8988T (cell line): ENCODE data around the gene VEGFA.

Source experiments
- DNase-seq: peaks from one replicate; pipeline ENCODE4 v3.0.0; 2011

The VEGFA gene

DNA sequence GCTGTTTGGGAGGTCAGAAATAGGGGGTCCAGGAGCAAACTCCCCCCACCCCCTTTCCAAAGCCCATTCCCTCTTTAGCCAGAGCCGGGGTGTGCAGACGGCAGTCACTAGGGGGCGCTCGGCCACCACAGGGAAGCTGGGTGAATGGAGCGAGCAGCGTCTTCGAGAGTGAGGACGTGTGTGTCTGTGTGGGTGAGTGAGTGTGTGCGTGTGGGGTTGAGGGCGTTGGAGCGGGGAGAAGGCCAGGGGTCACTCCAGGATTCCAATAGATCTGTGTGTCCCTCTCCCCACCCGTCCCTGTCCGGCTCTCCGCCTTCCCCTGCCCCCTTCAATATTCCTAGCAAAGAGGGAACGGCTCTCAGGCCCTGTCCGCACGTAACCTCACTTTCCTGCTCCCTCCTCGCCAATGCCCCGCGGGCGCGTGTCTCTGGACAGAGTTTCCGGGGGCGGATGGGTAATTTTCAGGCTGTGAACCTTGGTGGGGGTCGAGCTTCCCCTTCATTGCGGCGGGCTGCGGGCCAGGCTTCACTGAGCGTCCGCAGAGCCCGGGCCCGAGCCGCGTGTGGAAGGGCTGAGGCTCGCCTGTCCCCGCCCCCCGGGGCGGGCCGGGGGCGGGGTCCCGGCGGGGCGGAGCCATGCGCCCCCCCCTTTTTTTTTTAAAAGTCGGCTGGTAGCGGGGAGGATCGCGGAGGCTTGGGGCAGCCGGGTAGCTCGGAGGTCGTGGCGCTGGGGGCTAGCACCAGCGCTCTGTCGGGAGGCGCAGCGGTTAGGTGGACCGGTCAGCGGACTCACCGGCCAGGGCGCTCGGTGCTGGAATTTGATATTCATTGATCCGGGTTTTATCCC is at the start of gene VEGFA:
Gene VEGFA (plus strand): TSS at position 686 of the 846 bp plus-strand sequence.
- DNase-seq, result peak; percentile 97

DNA sequence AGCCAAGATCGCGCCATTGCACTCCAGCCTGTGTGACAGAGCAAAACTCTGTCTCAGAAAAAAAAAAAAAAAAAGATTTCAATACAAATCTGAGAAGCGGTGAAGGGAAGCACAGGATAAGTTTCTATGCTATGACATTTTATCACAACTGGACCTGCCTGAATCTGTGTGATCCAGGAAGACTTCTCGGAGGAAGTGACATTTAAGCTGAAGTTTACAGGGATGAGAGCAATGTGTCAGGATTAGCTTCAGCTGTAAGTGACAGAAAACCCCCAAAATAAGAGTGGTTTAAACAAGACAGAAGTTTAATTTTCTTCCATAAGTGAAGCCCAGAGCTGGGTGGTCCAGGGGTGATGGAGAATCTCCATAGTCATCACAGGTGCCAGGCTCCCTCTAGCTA is 49.0 kb upstream of the VEGFA start:
- no peak for DNase-seq

DNA sequence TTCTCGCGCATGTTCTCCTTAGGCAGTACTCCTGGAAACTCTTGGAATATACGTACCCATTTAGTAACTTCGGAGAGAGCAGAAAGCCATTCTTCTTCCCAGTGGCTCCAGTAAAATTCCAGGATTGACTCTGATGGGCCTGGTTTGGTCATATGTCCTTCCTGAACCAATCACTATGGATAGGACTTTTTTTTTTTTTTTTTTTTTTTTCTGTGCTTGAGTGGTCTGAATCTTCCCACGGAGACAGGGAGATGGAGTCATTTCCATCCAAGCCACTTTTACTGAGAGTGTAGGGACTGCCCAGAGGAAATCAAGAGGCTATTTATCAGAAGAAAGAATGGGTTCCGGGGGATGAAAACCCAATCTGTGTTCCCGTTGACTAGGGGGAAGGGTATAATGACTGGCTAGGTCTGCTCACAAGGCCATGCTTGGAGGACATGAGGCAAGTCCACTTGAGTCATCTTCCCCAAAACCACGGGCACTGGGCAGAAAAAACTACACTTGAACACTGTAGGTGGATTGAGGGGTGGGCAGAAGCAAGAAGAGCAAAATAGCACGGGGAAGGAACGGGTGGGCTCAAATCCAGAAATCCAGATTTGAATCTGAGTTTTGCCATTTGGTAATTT is 47.0 kb upstream of the VEGFA start:
- DNase-seq, result no peak

DNA sequence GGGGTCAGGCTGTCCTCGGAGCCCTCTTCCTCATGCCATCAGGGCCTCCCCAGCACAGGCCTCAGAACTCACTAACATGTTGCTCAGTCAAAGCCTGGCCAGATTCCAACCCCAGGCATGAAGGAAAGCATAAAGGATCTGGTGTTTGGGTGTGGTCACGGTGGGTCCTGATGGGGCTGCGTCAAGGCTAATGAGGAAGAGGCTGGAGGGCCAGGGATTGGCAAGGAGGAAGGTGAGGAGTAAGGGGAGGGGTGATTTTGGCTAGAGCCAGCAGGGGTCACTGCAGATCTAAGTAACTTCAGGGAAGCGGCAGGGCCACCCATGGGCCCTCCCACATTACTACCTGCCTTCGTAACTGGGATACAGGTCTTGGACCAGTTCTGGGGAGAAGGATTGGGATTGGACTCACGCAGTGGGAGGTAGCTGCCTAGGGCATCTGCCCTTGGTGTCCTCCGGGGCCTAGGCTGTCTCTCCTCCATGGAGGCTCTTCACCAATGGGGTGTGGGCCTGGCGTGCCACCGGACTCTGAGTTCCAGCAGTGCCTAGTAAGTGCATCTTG is 46.2 kb upstream of the VEGFA start:
- peak; percentile 69 for DNase-seq

DNA sequence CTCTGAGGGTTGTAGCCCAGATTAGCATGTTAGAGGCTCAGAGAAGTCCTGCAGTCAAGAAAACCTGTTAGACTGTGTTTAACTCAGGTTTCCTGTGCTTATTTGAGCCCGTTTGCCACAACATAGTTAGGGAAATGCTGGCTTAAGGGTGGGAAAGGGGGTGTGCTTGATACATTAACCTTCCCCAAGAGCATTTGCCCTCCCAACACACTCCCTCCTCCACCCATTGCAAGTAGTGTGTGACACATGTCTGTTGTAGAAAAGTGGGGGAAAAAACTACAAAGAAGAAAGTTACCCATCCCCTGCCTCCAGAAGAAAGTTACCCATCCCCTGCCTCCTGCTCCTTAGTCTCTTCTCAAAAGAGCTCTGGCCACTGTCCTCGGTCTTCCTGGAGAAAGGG is 45.7 kb upstream of the VEGFA start:
- no peak for DNase-seq

DNA sequence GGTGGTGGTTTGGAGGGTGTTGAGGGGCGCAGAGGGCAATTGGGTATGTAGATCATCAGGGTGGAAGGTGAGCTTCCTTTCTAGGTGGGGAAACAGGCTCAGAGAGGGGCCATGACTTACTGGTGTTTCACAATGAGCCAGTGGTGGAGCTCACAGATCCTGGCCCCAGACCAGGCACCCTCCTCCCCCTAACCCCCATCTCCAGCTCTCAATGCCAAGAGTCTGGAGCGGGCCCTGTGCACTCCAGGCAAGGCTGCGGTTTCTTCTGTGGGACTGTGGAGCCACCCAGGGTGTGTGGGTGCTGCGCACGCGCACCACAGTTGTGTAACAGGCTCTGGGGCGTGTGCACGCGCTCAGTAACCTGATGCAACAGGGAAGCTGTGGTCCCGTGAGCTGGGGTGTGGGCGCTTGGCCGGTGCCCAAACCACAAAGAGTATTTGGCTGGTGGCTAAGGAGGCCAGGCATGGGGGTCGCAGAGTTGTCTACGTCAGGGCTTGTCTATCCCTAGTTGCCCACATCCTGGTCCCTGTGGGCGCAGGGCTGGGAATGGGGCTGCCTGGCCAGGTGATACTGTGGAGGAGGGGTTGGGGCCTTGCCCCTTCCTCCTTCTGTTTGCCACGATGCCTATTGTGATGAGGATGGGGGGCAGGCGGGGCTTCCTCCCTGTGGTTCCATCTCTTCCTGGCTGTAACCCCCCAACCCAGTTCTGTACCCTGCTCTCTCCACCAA is 44.9 kb upstream of the VEGFA start:
- no peak for DNase-seq

DNA sequence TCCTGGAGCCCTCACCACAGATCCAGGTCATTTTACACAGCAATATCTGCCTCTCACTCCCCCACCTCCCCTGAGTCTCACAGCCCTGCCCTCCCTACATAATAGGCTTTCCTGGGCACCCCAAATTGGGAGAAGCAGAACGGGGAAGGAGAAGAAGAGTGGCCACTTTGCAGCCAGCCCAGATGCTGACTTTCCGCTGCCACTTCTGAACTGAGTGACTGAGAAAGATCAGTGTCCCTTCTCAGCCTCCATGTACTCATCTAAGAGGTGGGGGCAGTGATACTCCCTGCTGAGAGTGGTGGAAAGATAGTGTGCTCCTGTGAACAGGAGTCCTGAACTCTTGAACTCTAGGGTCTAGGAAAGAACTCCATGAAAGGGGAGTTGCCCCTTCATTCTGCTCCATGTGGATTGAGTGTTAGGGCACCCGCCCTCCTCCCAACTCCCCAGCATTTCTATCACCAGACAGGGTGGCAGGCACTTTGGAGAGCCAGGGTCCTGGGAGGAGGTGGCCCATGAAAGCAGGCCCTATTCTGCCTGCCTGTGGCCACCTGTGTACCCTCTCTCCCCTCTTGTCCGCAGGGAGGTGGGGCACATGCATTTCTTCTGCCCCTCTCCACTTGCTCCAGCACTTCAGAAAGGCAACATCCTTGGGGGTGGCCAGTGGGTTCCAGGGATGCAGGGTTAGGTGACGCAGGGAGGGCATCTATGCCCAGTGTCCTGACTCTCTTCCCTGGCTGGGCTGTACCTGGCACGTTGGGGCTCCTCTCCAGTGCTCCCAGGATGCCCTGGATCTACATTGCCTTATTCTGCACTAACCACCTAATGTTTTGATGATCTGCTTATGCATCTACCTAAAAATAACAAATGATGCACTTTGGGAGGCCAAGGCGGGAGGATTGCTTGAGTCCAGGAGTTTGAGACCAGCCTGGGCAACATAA is 44.1 kb upstream of the VEGFA start:
- DNase-seq, result no peak

DNA sequence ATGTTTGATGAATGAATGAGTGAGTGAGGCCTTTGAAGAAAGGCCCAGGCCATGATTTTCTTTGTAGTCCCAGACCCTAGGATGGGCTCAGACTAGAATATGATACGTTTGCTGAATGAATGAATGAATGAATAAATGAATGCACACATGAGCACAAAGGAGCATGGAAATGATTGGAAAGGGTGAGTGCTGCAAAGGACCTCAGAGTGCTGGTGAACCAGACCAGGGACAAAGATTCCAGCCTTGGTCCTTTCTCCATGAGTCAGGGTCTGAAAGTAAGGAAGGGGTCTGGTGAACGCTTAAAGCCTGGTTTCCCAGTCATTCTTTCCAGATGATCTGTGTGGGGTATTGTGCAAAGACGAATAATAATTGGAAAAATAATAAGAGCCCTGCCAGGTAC is 42.4 kb upstream of the VEGFA start:
- DNase-seq, result no peak

DNA sequence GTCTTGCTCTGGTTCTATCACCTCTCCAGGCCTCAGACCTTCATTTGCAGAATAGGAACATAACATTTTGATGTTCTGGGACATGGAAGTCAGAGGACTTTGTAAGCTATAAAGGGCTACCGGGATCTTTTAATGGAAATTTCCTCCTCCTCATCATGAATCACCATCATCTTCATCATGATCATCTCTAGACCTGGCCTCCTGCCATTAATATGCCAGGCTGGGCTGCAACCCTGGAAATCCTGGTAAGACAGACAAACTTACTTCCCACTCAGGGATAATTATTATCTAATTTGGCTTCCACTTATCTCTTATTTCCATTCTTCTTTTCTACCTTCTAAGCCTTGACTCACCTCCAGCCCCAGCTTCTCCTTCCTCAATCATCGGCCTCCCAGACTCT is 41.4 kb upstream of the VEGFA start:
- DNase-seq, result no peak

DNA sequence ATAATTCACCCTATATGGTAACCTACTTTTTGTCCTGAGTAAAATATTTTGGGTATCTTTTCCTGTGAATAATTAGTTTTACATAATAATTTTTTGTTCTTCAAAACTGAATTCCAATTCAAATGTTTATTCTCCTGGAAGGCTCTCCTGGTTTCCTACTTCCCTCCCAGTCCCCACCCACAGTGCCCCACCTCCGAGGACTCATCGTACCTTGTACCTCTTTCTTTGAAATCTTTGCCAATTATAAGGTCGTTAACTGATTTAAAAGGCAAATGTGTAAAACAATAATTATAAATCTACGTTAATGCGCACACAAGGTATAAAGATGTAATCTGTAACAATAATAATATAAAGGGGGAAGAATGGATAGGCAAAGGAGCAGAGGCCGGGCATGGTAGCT is 40.5 kb upstream of the VEGFA start:
- no peak for DNase-seq

DNA sequence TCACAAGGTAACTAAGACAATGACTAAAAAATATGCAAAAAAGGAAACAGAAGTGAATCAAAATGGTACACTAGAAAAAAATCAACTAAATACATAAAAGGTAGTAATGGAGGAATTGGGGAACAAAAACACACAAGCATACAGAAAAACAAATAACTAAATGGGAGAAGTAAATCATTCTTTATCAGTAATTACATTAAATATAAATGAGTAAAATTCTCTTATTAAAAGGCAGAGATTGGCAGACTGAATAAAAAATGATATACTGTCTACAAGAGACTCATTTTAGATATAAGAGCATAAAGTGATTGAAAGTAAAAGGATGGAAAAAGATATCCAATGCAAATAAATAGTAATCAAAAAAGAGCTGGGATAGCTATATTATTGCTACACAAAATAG is 39.4 kb upstream of the VEGFA start:
- DNase-seq, result no peak

DNA sequence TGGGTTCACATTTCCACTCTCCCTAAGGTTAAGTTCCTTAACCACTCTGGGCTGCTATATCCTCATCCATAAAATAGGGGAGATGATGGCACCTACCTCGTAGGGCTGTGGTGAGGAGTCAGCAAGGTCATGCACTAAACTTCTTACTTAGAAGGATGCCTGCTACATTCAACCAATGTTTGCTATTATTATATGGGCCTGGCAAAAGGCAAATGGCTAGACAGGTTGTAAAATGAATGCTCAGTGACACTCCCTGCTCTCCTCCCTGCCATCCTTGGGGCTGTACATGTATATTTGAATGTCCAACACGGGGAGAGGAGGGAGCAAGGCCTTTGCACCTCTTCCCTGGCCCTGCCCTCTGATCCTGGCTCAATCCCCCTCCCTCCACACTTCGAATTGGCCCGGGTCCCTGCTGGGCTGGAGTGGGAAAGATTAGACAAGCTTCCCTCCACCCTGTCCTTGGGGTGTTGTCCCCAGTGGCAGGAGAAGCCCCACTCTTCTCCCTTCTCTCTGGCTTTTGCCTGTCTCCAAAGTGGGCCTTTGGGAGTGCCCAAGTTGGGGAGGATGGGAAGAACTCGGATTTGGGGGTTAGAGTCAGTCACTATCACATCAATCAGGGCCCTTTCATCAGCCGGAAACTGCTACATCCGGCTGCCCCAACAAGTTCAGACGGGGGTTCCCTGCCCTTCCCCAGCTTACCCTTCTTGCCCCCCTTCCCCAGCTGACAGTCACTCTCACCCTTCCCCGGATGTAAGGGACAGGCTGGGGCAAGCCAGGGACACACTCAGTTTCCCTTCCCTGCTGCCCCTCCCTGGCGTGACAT is 36.3 kb upstream of the VEGFA start:
- DNase-seq, result no peak

DNA sequence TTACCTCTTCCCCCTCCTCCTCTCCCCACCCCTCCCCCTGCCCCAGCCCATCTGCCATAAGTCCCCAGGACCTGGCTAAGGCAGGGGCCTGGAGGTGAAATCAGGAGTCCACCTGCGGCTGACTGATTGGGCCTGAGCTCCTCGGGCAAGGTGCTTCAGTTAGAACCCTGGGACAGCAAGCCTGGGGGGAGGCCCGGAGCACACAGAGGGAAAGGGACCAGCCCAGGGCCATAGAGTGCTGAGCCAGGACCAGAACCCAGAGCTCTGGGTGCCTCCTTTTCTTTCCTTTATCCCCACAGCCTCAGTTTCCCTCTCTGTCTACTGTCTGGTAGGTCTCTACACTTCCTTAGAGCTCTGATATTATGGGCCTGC is 35.7 kb upstream of the VEGFA start:
- DNase-seq, result no peak

DNA sequence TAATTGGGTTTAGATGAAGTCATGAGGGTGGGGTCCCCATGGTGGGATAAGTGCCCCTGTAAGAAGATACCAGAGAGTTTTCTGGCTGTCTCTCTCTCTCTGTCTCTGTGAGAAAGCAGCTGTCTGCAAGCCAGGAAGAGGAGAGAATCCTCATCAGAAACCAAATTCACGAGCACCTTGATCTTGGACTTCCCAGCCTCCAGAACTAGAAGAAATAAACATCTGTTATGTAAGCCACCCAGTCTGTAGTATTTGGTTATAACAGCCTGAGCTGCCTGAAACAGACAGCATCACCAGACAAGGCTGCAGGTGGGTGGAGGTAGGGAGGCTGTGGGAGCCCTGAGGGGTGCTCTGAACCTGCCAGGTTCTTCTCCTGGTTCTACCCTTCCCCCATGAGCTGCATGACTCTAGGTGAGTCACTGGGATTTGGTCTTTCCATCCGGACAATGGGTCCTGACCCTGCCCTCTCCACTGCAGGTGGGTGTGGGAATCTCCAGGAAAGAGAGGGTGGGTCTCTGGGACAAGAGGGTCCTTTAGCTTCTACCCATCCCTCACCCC is 34.3 kb upstream of the VEGFA start:
- no peak for DNase-seq

DNA sequence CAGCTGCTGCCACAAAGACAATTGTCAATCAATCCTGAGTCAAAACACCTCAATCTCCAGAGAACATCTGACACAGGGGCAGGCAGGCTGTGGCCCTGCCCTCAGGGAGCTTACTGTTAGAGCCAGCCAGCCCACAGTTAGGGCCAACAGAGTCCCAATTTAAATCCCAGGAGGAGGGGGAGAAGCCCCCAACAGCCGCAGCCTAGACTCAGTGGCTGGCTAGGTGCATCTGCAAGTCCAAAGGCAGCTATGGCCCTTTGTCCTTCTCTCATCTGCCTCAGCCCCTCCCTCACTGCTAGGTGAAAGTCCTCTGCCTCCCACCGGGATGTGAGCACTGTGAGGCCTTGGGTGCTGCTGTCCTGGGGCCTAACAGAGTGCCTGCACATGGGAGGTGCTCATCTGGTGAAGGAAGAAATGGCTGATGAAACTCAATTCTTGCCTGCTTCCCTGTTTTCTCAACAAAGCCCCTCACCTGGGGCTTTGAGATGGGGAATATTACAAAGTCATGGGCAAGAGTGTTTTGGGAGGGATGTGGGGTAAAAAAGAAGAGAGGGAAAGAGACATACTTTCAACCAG is 33.7 kb upstream of the VEGFA start:
- DNase-seq, result no peak

DNA sequence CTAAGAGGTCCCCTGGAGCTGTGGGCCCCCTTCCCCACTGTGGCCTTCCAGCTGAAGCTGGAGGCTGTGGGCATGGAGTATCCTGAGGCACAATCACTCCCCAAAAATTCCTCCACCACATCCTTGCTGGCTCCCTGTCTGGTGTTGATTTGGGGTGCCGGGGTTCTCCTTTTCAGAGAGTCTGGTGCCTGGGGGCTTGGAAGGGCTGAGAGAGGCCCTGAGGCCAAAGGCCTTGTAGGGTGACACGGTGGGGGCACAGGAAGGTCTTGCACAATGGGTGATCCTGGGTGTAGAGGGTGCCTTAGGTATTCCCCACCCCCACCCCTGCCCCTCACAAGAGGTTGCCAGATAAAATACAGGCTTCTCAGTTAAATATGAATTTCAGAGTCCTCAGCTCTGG is 33.2 kb upstream of the VEGFA start:
- no peak for DNase-seq

DNA sequence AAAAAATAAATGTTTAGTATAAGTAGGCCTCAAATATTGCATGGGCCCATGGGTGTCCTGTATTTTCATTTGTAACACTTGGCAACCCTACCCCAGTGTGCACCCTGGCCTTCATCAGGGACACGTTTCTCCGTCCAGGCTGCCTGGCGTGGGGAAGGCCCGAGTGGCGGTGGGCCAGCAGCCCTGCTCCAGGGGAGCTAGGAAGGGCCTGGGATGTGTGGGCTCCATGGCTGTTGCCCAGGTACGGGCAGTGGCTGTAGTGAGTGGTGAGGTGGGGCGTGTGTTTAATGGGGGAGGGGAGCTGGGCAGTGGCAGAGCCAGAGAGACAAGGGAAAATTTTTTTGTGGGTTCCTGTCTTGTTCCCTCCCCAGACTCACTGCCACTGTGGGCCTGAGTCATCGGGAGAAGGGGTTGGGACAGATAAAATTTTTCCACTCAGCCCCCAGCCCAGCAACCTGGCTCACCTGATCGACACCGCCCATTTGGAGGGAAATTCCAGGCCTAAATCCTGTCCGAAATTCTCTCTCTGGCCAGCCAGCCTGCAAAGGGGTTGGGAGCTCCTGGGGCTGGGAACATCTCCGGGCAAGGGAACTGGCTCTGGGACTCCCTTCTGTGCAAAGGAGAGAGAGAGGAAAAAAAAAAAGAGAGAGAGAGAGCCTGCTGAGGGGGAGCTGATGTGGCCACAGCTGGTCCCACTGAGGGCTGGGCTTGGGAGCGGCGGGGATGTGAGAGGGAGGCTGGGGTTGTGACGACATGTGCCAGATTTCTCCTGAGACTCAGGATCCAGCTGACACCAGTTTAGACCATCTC is 32.5 kb upstream of the VEGFA start:
- DNase-seq, result no peak

DNA sequence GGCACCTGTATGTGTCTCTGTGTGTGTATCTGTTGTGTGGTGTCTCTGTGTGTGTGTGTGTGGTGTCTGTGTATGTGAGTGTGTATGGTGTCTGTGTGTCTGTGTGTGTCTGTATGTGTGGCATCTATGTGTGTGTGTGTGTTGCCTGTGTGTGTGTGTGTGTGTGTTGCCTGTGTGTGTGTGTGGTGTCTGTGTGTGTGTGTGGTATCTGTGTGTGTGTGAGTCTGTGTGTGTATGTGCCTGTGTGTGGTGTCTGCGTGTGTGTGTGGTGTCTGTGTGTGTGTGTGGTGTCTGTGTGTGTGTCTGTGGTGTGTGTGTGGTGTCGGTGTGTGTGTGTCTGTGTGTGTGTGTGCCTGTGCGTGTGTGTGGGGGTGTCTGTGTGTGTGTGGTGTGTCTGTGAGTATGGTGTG is 31.7 kb upstream of the VEGFA start:
- DNase-seq, result no peak

DNA sequence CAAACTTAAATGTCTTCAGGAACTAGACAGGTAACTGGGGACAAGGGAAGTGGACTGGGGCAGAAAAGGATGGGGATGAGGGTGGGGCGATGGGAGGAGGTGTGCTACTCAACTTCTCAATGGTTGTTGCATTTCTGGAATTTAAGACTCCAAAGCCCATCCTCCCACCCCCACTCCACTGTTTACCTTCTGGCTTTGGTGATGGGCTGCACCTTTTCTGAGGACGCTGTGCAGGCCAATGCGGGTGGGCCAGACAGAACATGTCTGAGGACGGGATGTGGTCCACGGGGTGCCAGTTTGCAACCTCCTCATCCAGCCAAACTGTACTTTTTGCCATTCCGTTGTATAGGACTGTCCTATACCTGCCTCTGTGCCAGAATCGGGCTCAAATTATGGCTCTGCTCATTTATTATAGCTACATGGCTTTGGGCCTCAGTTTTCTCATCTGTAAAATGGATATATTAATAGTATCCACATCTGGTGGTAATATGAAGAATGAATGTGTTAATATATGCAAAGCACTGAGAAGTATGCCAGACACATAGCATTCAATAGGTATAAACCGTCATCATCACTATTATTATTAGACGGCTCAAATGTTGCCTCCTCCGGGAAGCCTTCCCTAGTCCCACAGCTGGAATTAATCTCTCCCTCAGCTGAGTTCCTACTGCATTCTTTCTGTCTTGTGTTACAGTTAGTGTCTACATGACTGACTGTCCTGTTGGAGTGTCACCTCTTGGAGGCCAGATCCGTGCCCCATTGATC is 31.0 kb upstream of the VEGFA start:
- DNase-seq, result no peak
